Activated CD8-positive, alpha-beta T cell treated with anti-CD3 and anti-CD28 coated beads for 36 hours (primary cell): ENCODE results near the gene ESRRA. TPM values are rescaled to one million over a fixed set of nuclear protein-coding genes. Genes with fewer than 3 reads are reported as not detected.

Source experiments
- ATAC-seq: fragments of 200-7000 bp; cut with Tn5 transposase; one replicate; pipeline ENCODE4 v1.10.0; 2021; ENCODE audit warnings: mild to moderate bottlenecking, moderate library complexity
- CTCF ChIA-PET: fragments of 350-600 bp; sonication (Branson Sonifier 250); formaldehyde crosslinking; loops from one replicate; lab custom pipeline; 2021; ENCODE audit warnings: antibody characterized with exemption; lab: Charles Lee
- POLR2A ChIA-PET: fragments of 350-600 bp; sonication (Branson Sonifier 250); formaldehyde crosslinking; loops from one replicate; lab custom pipeline; 2021; ENCODE audit warnings: antibody characterized with exemption; lab: Charles Lee
- DNase-seq: peaks from one replicate; pipeline ENCODE4 v3.0.0-alpha.2; 2020
- H3K27ac Mint-ChIP-seq: one replicate; pipeline ENCODE4 v1.8.0; 2021; ENCODE audit warnings: mild to moderate bottlenecking, mixed read lengths
- H3K27me3 Mint-ChIP-seq: one replicate; pipeline ENCODE4 v1.8.0; 2021; ENCODE audit warnings: mixed read lengths
- H3K36me3 Mint-ChIP-seq: one replicate; pipeline ENCODE4 v1.8.0; 2021; ENCODE audit warnings: low read depth, mixed read lengths
- H3K4me1 Mint-ChIP-seq: one replicate; pipeline ENCODE4 v1.8.0; 2021; ENCODE audit warnings: low read depth, mixed read lengths
- H3K4me3 Mint-ChIP-seq: one replicate; pipeline ENCODE4 v1.8.0; 2021; ENCODE audit warnings: mild to moderate bottlenecking, moderate library complexity, mixed read lengths
- H3K9me3 Mint-ChIP-seq: one replicate; pipeline ENCODE4 v1.8.0; 2021; ENCODE audit warnings: mixed read lengths
- CTCF ChIP-seq: fragments of 200-600 bp; IDR thresholded peaks from one replicate; pipeline ENCODE4 v1.8.0; 2022; ENCODE audit warnings: antibody characterized with exemption, mild to moderate bottlenecking
- intact Hi-C: fragments of 100-400 bp; cut with micrococcal nuclease; formaldehyde crosslinking; loops from one replicate; pipeline ENCODE4 v1.10.0; 2022
- total RNA-seq, 2 experiments: library from RNA; stranded (reverse); gene quantifications; one replicate each; pipeline ENCODE4 v1.2.3, GENCODE V29; 2021

The ESRRA gene
- total RNA-seq, 2 experiments from 2014 or later = 37.5 to 42.4 TPM

- DNase-seq (no peak), ATAC-seq (no peak)
- no peaks in the 10 kb centered on the region for H3K27me3 Mint-ChIP-seq
- H3K27ac Mint-ChIP-seq = no peak overlapping the region
- H3K4me3 Mint-ChIP-seq = no peak overlapping the region
- ChIA-PET CTCF (interaction anchor here (8.1 kb wide), 1 partner anchor 12 kb away, joined by 75 read pairs; the partner anchor contains the start of gene RPS6KA4), POLR2A (interaction anchor here (0.6 to 4.9 kb wide), 3 partner anchors 9 to 32 kb away, joined by 3 to 19 read pairs (median 6); no protein-coding TSS in a partner anchor)
- H3K9me3 Mint-ChIP-seq = no peaks in the 10 kb centered on the region
- intact Hi-C loops = no loop called here
- peaks cover 20% of the 10 kb centered on the region for H3K4me1 Mint-ChIP-seq
- no peak for TF ChIP-seq CTCF
- H3K36me3 Mint-ChIP-seq = peaks cover 29% of the 10 kb centered on the region
Measured at GRCh38 chr11:64344787-64345186, 39.5 kb downstream of the ESRRA start.

- Mint-ChIP-seq H3K4me3 (no peak overlapping the region), H3K36me3 (peaks cover 18% of the 10 kb centered on the region), H3K27ac (no peak overlapping the region), H3K9me3 (no peaks in the 10 kb centered on the region), H3K27me3 (no peaks in the 10 kb centered on the region), H3K4me1 (peaks cover 7% of the 10 kb centered on the region)
- TF ChIP-seq CTCF = no peak
- CTCF ChIA-PET = interaction anchor here (8.1 kb wide), 1 partner anchor 9 kb away, joined by 75 read pairs; the partner anchor contains the start of gene RPS6KA4
- POLR2A ChIA-PET = interaction anchor here (1.9 kb wide), 1 partner anchor 11 kb away, joined by 5 read pairs; no protein-coding TSS in a partner anchor
- intact Hi-C loops = no loop called here
- DNase-seq (no peak), ATAC-seq (no peak)
Measured at GRCh38 chr11:64347193-64347867, 42.0 kb downstream of the ESRRA start.

GRCh38 chr11:64348383-64349024, 43.2 kb downstream of the ESRRA start:
- Mint-ChIP-seq H3K4me3 (no peak overlapping the region), H3K27ac (no peak overlapping the region), H3K9me3 (no peaks in the 10 kb centered on the region), H3K36me3 (peaks cover 14% of the 10 kb centered on the region), H3K27me3 (no peaks in the 10 kb centered on the region), H3K4me1 (peaks cover 5% of the 10 kb centered on the region)
- intact Hi-C loops = no loop called here
- ChIA-PET CTCF (interaction anchor here (1.3 to 2.2 kb wide), 3 partner anchors 9 to 101 kb away, joined by 3 to 6 read pairs (median 3); no protein-coding TSS in a partner anchor), POLR2A (interaction anchor here (0.8 to 1.9 kb wide), 4 partner anchors 10 to 17 kb away, joined by 3 to 7 read pairs (median 4); no protein-coding TSS in a partner anchor)
- ATAC-seq = no peak
- TF ChIP-seq CTCF = no peak
- no peak for DNase-seq

- no peak for TF ChIP-seq CTCF
- intact Hi-C loops = no loop called here
- DNase-seq (no peak), ATAC-seq (no peak)
- ChIA-PET POLR2A (interaction anchor here (0.8 to 1.9 kb wide), 4 partner anchors 9 to 17 kb away, joined by 3 to 7 read pairs (median 4); no protein-coding TSS in a partner anchor), CTCF (interaction anchor here (1.3 to 2.2 kb wide), 3 partner anchors 8 to 101 kb away, joined by 3 to 6 read pairs (median 3); no protein-coding TSS in a partner anchor)
- H3K27me3 Mint-ChIP-seq = no peaks in the 10 kb centered on the region
- H3K36me3 Mint-ChIP-seq = peaks cover 14% of the 10 kb centered on the region
- H3K4me3 Mint-ChIP-seq = no peak overlapping the region
- H3K9me3 Mint-ChIP-seq = no peaks in the 10 kb centered on the region
- peaks cover 5% of the 10 kb centered on the region for H3K4me1 Mint-ChIP-seq
- no peak overlapping the region for H3K27ac Mint-ChIP-seq
Measured at GRCh38 chr11:64349025-64349387, 43.7 kb downstream of the ESRRA start.
